Epithelial cell of proximal tubule (primary cell): Measurements from ENCODE around the gene COX7B2. TPM values are rescaled to one million over a fixed set of nuclear protein-coding genes. Genes with fewer than 3 reads are reported as not detected.

ENCODE experiments used
- DNase-seq: peaks from one replicate; pipeline ENCODE4 v3.0.0-alpha.2; 2011; ENCODE audit warnings: low read depth
- H3K4me3 ChIP-seq: 2 replicates; pipeline ENCODE4 v1.5.1; 2011; ENCODE audit warnings: low read depth, mild to moderate bottlenecking, low read length
- CTCF ChIP-seq: conservative IDR thresholded peaks from 2 replicates; pipeline ENCODE4 v1.5.1; 2012; ENCODE audit warnings: low read depth, mild to moderate bottlenecking, low read length
- total RNA-seq: library from RNA; depleted of rRNA; stranded (reverse); fragments of >200 nt; gene quantifications from 2 replicates; pipeline ENCODE4 v1.2.3, GENCODE V29; 2015

COX7B2 gene
- total RNA-seq, 1 donor from 2014 or later, result not detected

DNA sequence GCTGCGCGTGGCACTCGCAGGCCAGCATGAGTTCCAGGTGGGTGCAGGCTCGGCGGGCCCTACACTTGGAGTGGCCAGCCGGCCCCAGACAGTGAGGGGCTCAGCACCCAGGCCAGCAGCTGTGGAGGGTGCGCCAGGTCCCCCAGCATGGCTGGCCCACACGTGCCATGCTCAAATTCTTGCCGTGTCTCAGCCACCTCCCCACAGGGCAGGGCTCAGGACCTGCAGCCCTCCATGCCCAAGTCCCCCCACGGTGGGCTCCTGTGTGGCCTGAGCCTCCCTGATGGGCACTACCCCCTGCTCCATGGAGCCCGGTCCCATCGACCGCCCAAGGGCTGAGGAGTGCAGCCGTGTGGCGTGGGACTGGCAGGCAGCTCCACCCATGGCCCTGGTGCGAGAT is 210.2 kb downstream of the COX7B2 start:
- no peak for TF ChIP-seq CTCF
- DNase-seq, result no peak
- no peak overlapping the region for H3K4me3 ChIP-seq

Other genes with a start within 250 kb of the COX7B2 start
- not detected in 2 replicates for gene GABRA4, start 84.3 kb upstream of the COX7B2 start, total RNA-seq
- gene GABRB1, start 122.3 kb upstream of the COX7B2 start, total RNA-seq, result 0.14 and 0.29 TPM in 2 replicates